Tibial nerve (tissue), 4 donors: ENCODE data around the gene CD7. TPM values are rescaled to one million over a fixed set of nuclear protein-coding genes. Genes with fewer than 3 reads are reported as not detected.

Source experiments
- DNase-seq, 2 donors: peaks; one replicate each; pipeline ENCODE4 v3.0.0-alpha.2; 2019; ENCODE audit warnings: low spot score in 2 of 2
- H3K27ac ChIP-seq, 4 donors: fragments of 200-600 bp; sonication (generic) in 3 of 4; one replicate each; pipeline ENCODE4 v1.5.1; 2017 to 2019; ENCODE audit warnings: mild to moderate bottlenecking in 1 of 4
- H3K27me3 ChIP-seq, 2 donors: fragments of 200-600 bp; sonication (generic) in 1 of 2; one replicate each; pipeline versions ENCODE4 v1.5.1 to v1.6.0; 2017 to 2019
- H3K36me3 ChIP-seq, 3 donors: fragments of 200-600 bp; sonication (generic); one replicate each; pipeline ENCODE4 v1.5.1; 2018 to 2019
- H3K4me1 ChIP-seq, 4 donors: fragments of 200-600 bp; sonication (generic) in 3 of 4; one replicate each; pipeline ENCODE4 v1.5.1; 2017 to 2019
- H3K4me3 ChIP-seq, 4 donors: fragments of 200-600 bp; sonication (generic) in 3 of 4; one replicate each; pipeline ENCODE4 v1.5.1; 2017 to 2019; ENCODE audit warnings: mild to moderate bottlenecking in 1 of 4, moderate library complexity in 1 of 4
- H3K9me3 ChIP-seq, 4 donors: fragments of 200-600 bp; sonication (generic) in 3 of 4; one replicate each; pipeline ENCODE4 v1.5.1; 2017 to 2019
- EP300 ChIP-seq, 2 donors: sonication (generic); formaldehyde crosslinking; IDR thresholded peaks; one replicate each; pipeline ENCODE4 v1.6.1; 2017; ENCODE audit warnings: antibody characterized with exemption in 2 of 2, mild to moderate bottlenecking in 1 of 2
- POLR2A ChIP-seq, 2 donors: fragments of 450-650 bp; IDR thresholded peaks; one replicate each; pipeline ENCODE4 v1.6.1; 2017; ENCODE audit warnings: antibody characterized with exemption in 2 of 2, mild to moderate bottlenecking in 2 of 2, moderate library complexity in 2 of 2
- WGBS, 2 donors: methylation state at CpG; one replicate each; pipeline ENCODE4 v1.1.5; 2018; 5-methylcytosine and 5-hydroxymethylcytosine counted together
- total RNA-seq, 4 donors: library from RNA; depleted of rRNA; stranded (reverse); fragments of >200 nt; gene quantifications; one replicate each; pipeline ENCODE4 v1.1.0, GENCODE V29; 2016
- TF ChIP-seq, protein P1 (sequence below), 5 experiments: fragments of 200-600 bp in 3 of 5; fragments of 450-650 bp in 2 of 5; sonication (generic) in 3 of 5; IDR thresholded peaks; one replicate each; pipeline ENCODE4 v1.5.1; 2016 to 2019; ENCODE audit warnings: antibody characterized with exemption in 5 of 5, mild to moderate bottlenecking in 3 of 5, moderate library complexity in 2 of 5

The CD7 gene
- total RNA-seq, 4 donors from 2014 or later, result 0.63 to 0.90 TPM; not detected in 2

- no peak for DNase-seq
- H3K36me3 ChIP-seq, result no peaks in the 10 kb centered on the region
- 65 to 76% methylated on average over 13 to 16 of the region's 16 CpGs for WGBS, 2 donors
- no peak for TF ChIP-seq POLR2A (IDR thresholded peaks at IDR 0.05)
- no peak for TF ChIP-seq EP300 (IDR thresholded peaks at IDR 0.05)
- TF ChIP-seq, protein P1, sequence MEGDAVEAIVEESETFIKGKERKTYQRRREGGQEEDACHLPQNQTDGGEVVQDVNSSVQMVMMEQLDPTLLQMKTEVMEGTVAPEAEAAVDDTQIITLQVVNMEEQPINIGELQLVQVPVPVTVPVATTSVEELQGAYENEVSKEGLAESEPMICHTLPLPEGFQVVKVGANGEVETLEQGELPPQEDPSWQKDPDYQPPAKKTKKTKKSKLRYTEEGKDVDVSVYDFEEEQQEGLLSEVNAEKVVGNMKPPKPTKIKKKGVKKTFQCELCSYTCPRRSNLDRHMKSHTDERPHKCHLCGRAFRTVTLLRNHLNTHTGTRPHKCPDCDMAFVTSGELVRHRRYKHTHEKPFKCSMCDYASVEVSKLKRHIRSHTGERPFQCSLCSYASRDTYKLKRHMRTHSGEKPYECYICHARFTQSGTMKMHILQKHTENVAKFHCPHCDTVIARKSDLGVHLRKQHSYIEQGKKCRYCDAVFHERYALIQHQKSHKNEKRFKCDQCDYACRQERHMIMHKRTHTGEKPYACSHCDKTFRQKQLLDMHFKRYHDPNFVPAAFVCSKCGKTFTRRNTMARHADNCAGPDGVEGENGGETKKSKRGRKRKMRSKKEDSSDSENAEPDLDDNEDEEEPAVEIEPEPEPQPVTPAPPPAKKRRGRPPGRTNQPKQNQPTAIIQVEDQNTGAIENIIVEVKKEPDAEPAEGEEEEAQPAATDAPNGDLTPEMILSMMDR (IDR thresholded peaks at IDR 0.05), result no peak
- peaks cover 0 to 56% of the 10 kb centered on the region in 2 donors for H3K27me3 ChIP-seq
- no peaks in the 10 kb centered on the region for H3K9me3 ChIP-seq
- peaks cover 0 to 24% (median 12%) of the 10 kb centered on the region in 4 donors for H3K4me1 ChIP-seq
- H3K4me3 ChIP-seq, result no peak overlapping the region
- no peak overlapping the region for H3K27ac ChIP-seq
Observed at GRCh38 chr17:82327757-82328140, 10.3 kb upstream of the CD7 start.

- Histone ChIP-seq H3K27ac (no peak overlapping the region), H3K4me3 (no peak overlapping the region), H3K4me1 (peaks cover 0 to 20% (median 7%) of the 10 kb centered on the region in 4 donors), H3K36me3 (no peaks in the 10 kb centered on the region), H3K9me3 (no peaks in the 10 kb centered on the region), H3K27me3 (peaks cover 0 to 53% of the 10 kb centered on the region in 2 donors)
- no peak for DNase-seq
- WGBS, 2 donors, result 57 to 62% methylated on average over 15 of the region's 15 CpGs
- no peak for TF ChIP-seq EP300 (IDR thresholded peaks at IDR 0.05)
- TF ChIP-seq, protein P1 (IDR thresholded peaks at IDR 0.05), result no peak
- no peak for TF ChIP-seq POLR2A (IDR thresholded peaks at IDR 0.05)
Observed at GRCh38 chr17:82327289-82327688, 9.9 kb upstream of the CD7 start.

GRCh38 chr17:82325286-82326180 lies 8.1 kb upstream of the CD7 start:
- Histone ChIP-seq H3K36me3 (no peaks in the 10 kb centered on the region), H3K4me1 (peaks cover 0 to 21% (median 9%) of the 10 kb centered on the region in 4 donors), H3K4me3 (no peak overlapping the region), H3K9me3 (no peaks in the 10 kb centered on the region), H3K27ac (no peak overlapping the region), H3K27me3 (peaks cover 0 to 49% of the 10 kb centered on the region in 2 donors)
- TF ChIP-seq EP300 (IDR thresholded peaks at IDR 0.05) (no peak), POLR2A (IDR thresholded peaks at IDR 0.05) (no peak)
- WGBS, 2 donors, result 81 to 86% methylated on average over 21 to 30 of the region's 30 CpGs
- no peak for DNase-seq

DNA sequence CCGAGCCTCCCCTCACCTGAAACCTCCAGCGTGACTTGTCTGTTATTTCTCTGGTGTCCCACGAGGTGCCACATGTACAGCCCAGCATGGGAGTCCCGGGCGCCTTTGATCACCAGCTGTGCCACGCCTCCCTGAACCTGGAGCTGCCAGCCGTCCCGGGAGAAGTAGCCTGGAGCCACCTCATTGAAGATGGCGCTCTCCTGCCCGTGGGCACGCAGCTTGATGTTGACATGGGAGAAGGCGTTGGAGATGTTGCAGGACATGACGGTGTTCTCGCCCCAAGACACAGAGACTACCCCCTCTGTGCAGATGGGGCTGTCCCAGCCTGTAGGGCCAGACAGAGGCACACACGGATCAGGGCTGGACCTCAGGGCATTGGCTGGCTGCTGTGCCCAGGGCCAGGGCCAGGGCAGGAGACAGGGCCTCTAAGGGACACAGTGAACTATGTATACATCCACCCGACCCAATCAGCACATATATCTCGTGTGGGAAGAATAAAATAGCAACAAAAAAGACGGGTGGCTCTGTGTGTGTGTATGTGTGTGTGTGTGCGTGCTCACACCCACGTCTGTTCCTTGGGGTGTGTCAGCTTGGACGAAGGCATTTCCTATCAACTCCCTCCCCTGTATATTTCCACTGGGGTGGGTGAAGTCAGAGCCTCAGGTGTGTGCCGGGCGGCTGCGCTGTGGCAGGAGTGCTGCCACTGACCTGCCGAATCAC lies 7.3 kb upstream of the CD7 start:
- WGBS, 2 donors, result 50 to 68% methylated on average over 17 to 25 of the region's 25 CpGs

GRCh38 chr17:82323514-82324234 lies 6.3 kb upstream of the CD7 start:
- H3K27ac ChIP-seq, result no peak overlapping the region
- WGBS, 2 donors, result 56 to 57% methylated on average over 17 to 21 of the region's 21 CpGs
- no peak overlapping the region for H3K4me3 ChIP-seq
- no peak for TF ChIP-seq POLR2A (IDR thresholded peaks at IDR 0.05)
- TF ChIP-seq, protein P1 (IDR thresholded peaks at IDR 0.05), result no peak
- no peak for TF ChIP-seq EP300 (IDR thresholded peaks at IDR 0.05)
- peaks cover 0 to 12% (median 4%) of the 10 kb centered on the region in 4 donors for H3K4me1 ChIP-seq
- DNase-seq, result no peak
- H3K27me3 ChIP-seq, result peaks cover 0 to 37% of the 10 kb centered on the region in 2 donors
- no peaks in the 10 kb centered on the region for H3K36me3 ChIP-seq
- no peaks in the 10 kb centered on the region for H3K9me3 ChIP-seq

More for the DNA sequence above, 7.3 kb upstream of the CD7 start:
- DNase-seq, result no peak
- Histone ChIP-seq H3K4me3 (no peak overlapping the region), H3K9me3 (no peaks in the 10 kb centered on the region), H3K27ac (no peak overlapping the region), H3K36me3 (no peaks in the 10 kb centered on the region), H3K27me3 (peaks cover 0 to 42% of the 10 kb centered on the region in 2 donors), H3K4me1 (peaks cover 0 to 13% (median 4%) of the 10 kb centered on the region in 4 donors)
- no peak for TF ChIP-seq POLR2A (IDR thresholded peaks at IDR 0.05)
- TF ChIP-seq, protein P1 (IDR thresholded peaks at IDR 0.05), result no peak
- TF ChIP-seq EP300 (IDR thresholded peaks at IDR 0.05), result no peak
